GM04504 (cell line): ENCODE results near the gene KAZN.

Experiments used
- DNase-seq: peaks from one replicate; pipeline ENCODE4 v3.0.0-alpha.2; 2012; ENCODE audit warnings: low read depth

Gene KAZN

GRCh38 chr1:14774225-14774624 lies 175.7 kb downstream of the KAZN start:
- no peak for DNase-seq

- DNase-seq, result no peak
Observed at GRCh38 chr1:14774988-14775387, 176.5 kb downstream of the KAZN start.

DNA sequence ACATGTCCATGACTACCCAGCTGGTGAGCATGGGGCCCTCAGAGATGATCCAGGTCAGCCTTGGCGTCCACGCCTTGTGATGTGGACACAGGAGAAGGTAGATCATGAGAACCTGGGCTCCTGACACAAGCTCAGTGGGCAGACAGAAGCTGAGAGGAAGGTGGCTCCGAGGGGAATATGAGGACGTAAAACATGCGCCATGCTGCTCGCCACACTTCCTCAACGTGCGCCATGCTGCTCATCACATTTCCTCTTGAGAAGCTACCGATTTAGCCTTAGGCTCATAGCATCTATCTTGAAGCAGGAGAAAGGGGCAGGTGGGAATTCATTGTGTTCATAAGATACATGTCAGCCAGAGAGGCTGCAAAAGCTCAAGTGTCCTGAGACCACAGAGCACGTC lies 176.9 kb downstream of the KAZN start:
- DNase-seq, result no peak

DNA sequence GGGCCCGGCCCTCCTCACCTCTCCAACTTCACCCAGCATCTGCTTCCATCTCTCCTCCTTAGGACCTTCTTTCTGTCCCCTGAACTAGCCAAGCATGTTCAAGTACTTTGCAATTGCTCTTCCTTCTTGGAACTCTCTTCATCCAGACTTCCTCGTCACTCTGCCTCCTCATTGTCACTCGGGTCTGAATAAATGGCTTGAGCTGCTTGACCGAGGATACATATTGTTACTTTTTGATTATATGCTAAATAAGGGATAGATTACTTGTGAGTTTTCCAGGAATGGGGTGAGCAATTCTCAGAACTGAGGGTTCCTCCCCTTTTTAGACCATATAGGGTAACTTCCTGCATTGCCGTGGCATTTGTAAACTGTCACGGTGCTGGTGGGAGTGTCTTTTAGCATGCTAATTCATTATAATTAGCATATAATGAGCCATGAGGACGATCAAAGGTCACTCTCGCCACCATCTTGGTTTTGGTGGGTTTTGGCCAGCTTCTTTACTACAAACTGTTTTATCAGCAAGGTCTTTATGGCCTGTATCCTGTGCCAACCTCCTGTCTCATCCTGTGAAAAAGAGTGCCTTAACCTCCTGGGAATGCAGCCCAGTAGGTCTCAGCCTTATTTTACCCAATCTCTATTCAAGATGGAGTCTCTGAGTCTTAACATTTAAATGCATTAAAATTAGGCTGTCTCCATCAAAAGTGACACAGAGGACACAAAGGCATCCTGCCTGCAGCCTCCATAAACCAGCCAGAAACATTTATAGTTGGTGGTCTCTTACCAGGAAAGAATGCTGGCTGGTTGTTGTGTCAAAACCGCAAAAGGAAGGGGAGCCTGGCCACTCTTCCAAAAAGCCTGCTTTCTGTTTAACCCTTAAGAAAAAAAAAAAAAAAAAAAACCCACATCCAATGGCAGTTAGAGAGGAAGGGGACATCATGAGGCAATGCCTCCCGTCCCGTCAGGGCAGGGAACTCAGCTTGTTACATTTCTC lies 179.3 kb downstream of the KAZN start:
- no peak for DNase-seq

GRCh38 chr1:14778541-14778897 lies 180.0 kb downstream of the KAZN start:
- DNase-seq, result no peak

- DNase-seq, result no peak
Observed at GRCh38 chr1:14778898-14779865, 180.7 kb downstream of the KAZN start.

- no peak for DNase-seq
Observed at GRCh38 chr1:14780271-14780670, 181.8 kb downstream of the KAZN start.

- DNase-seq, result no peak
Observed at GRCh38 chr1:14781811-14782210, 183.3 kb downstream of the KAZN start.

GRCh38 chr1:14782741-14783591 lies 184.5 kb downstream of the KAZN start:
- DNase-seq, result no peak

DNA sequence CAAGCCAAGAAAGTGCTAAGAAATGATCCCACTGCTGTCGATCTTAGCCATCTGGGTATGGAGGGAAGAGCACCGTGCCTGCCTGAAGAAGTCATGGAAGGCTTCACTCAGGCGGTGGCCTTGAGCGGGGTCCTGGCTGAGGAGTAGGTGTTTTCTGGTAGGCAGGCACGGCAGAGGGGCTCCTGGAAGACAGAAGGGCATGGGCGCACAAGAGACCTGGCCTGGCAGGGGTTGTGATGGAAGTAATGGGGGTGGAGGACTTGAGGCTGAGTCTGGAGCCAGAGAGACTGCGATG lies 185.1 kb downstream of the KAZN start:
- DNase-seq, result no peak

GRCh38 chr1:14784790-14785773 lies 186.6 kb downstream of the KAZN start:
- no peak for DNase-seq

- DNase-seq, result no peak
Observed at GRCh38 chr1:14786109-14786675, 187.7 kb downstream of the KAZN start.

DNA sequence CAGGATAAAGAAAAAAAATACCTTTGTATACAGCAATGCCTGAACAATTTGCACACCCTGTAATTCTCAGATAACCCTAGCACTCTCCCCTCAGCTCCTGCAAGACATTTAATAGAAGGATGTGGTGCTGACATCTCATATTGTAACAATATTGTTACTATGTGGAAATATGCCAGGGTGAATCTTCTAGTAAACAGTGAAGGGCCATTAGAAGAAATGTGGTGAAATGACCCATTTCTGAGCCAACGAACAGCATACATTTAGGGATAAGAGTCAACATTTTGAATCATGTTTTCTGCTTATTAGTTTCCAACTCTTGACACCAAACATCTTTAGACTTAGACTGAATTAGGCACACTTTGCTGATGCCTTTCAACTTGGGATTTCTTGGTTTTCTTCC lies 188.2 kb downstream of the KAZN start:
- DNase-seq, result no peak

- DNase-seq, result no peak
Observed at GRCh38 chr1:14787604-14788003, 189.1 kb downstream of the KAZN start.

DNA sequence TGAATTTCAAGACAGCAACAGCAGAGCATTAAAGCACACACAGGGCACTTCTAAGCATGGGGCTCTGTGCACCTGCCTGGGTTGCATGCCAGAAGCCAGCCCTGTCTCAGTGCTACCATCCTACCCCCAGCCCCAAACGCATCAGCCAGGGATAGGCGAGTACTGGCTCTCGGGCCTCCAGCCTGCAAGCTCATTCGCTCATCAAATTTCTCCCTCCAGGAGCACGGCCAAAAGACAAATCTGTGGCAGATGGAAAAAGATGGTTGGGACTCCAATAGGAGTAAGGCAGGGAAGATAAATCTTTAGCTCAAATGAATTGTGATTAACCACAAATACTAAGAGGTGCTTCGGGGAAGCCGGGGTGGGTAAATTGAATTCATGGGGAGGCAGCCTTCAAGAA lies 189.6 kb downstream of the KAZN start:
- no peak for DNase-seq

GRCh38 chr1:14790982-14791381 lies 192.5 kb downstream of the KAZN start:
- DNase-seq, result no peak

DNA sequence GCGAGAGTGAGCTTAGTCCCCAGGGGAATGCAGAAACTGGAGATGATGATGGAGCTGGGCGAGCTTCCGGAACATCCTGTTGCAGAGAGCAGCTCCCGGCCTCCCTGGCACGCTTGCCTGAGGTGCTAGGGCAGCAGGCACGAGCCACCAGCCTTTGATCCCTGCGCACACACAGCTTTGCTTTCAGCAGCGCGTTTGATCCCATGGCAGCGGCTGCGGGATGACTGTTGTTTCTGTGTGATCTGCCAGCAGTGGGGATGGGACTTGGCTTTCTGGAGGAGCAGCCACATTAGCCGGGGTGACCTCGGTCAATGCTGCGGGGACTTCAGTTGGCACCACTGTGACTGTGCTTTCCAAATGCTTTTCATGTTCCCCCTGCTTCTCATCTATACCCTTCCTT lies 193.2 kb downstream of the KAZN start:
- DNase-seq, result no peak

GRCh38 chr1:14794136-14794768 lies 195.8 kb downstream of the KAZN start:
- DNase-seq, result peak; percentile 24

- no peak for DNase-seq
Observed at GRCh38 chr1:14794906-14795305, 196.4 kb downstream of the KAZN start.

GRCh38 chr1:14795589-14795988 lies 197.1 kb downstream of the KAZN start:
- no peak for DNase-seq
